GM19452 (cell line): ENCODE data around the gene P2RY11.

ENCODE experiments used
- ATAC-seq: cut with Tn5 transposase; IDR thresholded peaks from one replicate; pipeline ENCODE4 v1.9.1; 2021; ENCODE audit not compliant: unreplicated experiment

The P2RY11 gene

GRCh38 chr19:10138879-10139795, 27.6 kb downstream of the P2RY11 start:
- ATAC-seq = no peak

- ATAC-seq = no peak
These were observed 28.5 kb downstream of the P2RY11 start for GRCh38 chr19:10139952-10140351.

- no peak for ATAC-seq
These were observed 30.0 kb downstream of the P2RY11 start for GRCh38 chr19:10141479-10141878.

- no peak for ATAC-seq
These were observed 30.5 kb downstream of the P2RY11 start for GRCh38 chr19:10141973-10142372.

- no peak for ATAC-seq
These were observed 31.3 kb downstream of the P2RY11 start for GRCh38 chr19:10142701-10143375.

GRCh38 chr19:10143681-10144080, 32.2 kb downstream of the P2RY11 start:
- no peak for ATAC-seq

GRCh38 chr19:10144361-10144760, 32.9 kb downstream of the P2RY11 start:
- no peak for ATAC-seq

GRCh38 chr19:10145031-10145430, 33.5 kb downstream of the P2RY11 start:
- ATAC-seq = no peak

GRCh38 chr19:10146142-10146541, 34.6 kb downstream of the P2RY11 start:
- no peak for ATAC-seq

- ATAC-seq = no peak
These were observed 37.9 kb downstream of the P2RY11 start for GRCh38 chr19:10149427-10149826.

- ATAC-seq = no peak
These were observed 40.0 kb downstream of the P2RY11 start for GRCh38 chr19:10151521-10151920.

- ATAC-seq = no peak
These were observed 40.6 kb downstream of the P2RY11 start for GRCh38 chr19:10152100-10152499.

- ATAC-seq = no peak
These were observed 44.3 kb downstream of the P2RY11 start for GRCh38 chr19:10155839-10156238.

- no peak for ATAC-seq
These were observed 46.6 kb downstream of the P2RY11 start for GRCh38 chr19:10158071-10158470.

GRCh38 chr19:10158485-10158884, 47.0 kb downstream of the P2RY11 start:
- no peak for ATAC-seq

- ATAC-seq = no peak
These were observed 48.1 kb downstream of the P2RY11 start for GRCh38 chr19:10159610-10160009.

GRCh38 chr19:10163536-10163935, 52.0 kb downstream of the P2RY11 start:
- ATAC-seq = no peak
